Coronary artery (tissue), 2 donors: ENCODE results near the gene LRP5.
A peak's percentile ranks its signal among the peaks of the same experiment; 100 is the strongest.

Source experiments
- DNase-seq: peaks from one replicate; pipeline ENCODE4 v3.0.0-alpha.2; 2017; ENCODE audit warnings: low spot score
- H3K27ac ChIP-seq, 2 donors: fragments of 200-600 bp; sonication (generic); one replicate each; pipeline ENCODE4 v1.5.1; 2016 to 2019
- H3K4me3 ChIP-seq: fragments of 200-600 bp; sonication (generic); 2 replicates; pipeline ENCODE4 v1.5.1; 2016; ENCODE audit warnings: mild to moderate bottlenecking, moderate library complexity
- CTCF ChIP-seq: fragments of 200-600 bp; sonication (generic); IDR thresholded peaks from one replicate; pipeline ENCODE4 v1.5.1; 2019; ENCODE audit warnings: antibody characterized with exemption

The LRP5 gene

GRCh38 chr11:68354148-68354872 is 41.9 kb downstream of the LRP5 start:
- peak overlapping the region; percentile 92 to 96 for H3K27ac ChIP-seq
- no peak for TF ChIP-seq CTCF
- peak overlapping the region; percentile 29 for H3K4me3 ChIP-seq
- DNase-seq = peak; percentile 96

- no peak for TF ChIP-seq CTCF
- H3K27ac ChIP-seq = peak overlapping the region; percentile 92 to 96
- no peak for DNase-seq
- no peak overlapping the region for H3K4me3 ChIP-seq
Measured at GRCh38 chr11:68355471-68355870, 43.1 kb downstream of the LRP5 start.

GRCh38 chr11:68357568-68357967 is 45.2 kb downstream of the LRP5 start:
- Histone ChIP-seq H3K27ac (peak overlapping the region; percentile 44 to 85), H3K4me3 (no peak overlapping the region)
- no peak for TF ChIP-seq CTCF
- DNase-seq = no peak

GRCh38 chr11:68358416-68358815 is 46.0 kb downstream of the LRP5 start:
- no peak overlapping the region for H3K4me3 ChIP-seq
- DNase-seq = no peak
- no peak for TF ChIP-seq CTCF
- H3K27ac ChIP-seq = peak overlapping the region in 1 of 2 donors; percentile 76

GRCh38 chr11:68361702-68362101 is 49.3 kb downstream of the LRP5 start:
- TF ChIP-seq CTCF = no peak
- no peak overlapping the region for H3K4me3 ChIP-seq
- no peak for DNase-seq
- no peak overlapping the region for H3K27ac ChIP-seq

- H3K27ac ChIP-seq = no peak overlapping the region
- no peak overlapping the region for H3K4me3 ChIP-seq
- no peak for TF ChIP-seq CTCF
- DNase-seq = no peak
Measured at GRCh38 chr11:68362801-68363379, 50.5 kb downstream of the LRP5 start.

GRCh38 chr11:68363776-68364175 is 51.4 kb downstream of the LRP5 start:
- H3K27ac ChIP-seq = no peak overlapping the region
- H3K4me3 ChIP-seq = no peak overlapping the region
- no peak for DNase-seq
- TF ChIP-seq CTCF = no peak
